NCI-H2081 treated with DMSO at 0.1 percent for 48 hours (cell line): Measurements from ENCODE around the gene EIF3A.
"Not testable (repeated sequence)": the region's sequence is repeated elsewhere in the genome, so short reads cannot be mapped to it uniquely, and the experiment has no call there.

Source experiments
- DNase-seq: peaks from one replicate; lab custom pipeline; 2025; lab: John Stamatoyannopoulos, UW

The EIF3A gene

GRCh38 chr10:119049777-119050176, 30.8 kb downstream of the EIF3A start:
- DNase-seq: no peak

GRCh38 chr10:119049361-119049760, 31.3 kb downstream of the EIF3A start:
- DNase-seq: no peak

DNA sequence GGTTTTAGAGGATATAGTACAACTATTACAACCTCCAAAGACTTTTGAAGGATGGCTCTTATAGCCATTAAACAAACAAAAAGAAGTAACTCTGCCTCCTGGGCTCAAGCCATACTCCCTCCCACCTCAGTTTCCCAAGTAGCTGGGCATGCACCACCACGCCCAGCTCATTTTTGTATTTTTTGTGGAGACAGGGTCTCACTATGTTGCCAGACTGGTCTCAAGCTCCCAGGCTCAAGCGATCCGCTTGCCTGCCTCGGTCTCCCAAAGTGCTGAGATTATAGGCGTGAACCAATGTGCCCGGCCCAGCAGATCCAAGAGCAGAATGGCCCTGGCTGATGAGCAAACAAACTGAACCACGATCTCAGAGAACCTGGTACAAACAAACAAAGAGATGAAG, 35.1 kb downstream of the EIF3A start:
- no peak for DNase-seq

DNA sequence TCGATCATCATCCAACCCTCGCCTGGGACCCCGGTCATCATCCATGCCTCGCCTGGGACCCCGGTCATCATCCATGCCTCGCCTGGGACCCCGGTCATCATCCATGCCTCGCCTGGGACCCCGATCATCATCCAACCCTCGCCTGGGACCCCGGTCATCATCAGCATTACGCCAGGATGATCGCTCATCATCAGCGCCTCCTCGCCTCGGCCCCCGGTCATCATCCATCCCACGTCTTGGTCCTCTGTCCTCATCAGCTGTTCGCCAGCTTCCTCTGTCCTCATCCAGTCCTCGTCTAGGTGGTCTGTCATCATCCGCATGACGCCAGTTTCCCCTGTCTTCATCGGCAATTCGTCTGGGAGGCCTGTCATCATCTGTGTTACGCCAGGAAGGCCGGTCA, 38.4 kb downstream of the EIF3A start:
- DNase-seq: no peak

- DNase-seq: no peak
Measured at GRCh38 chr10:119041326-119041725, 39.3 kb downstream of the EIF3A start.

DNA sequence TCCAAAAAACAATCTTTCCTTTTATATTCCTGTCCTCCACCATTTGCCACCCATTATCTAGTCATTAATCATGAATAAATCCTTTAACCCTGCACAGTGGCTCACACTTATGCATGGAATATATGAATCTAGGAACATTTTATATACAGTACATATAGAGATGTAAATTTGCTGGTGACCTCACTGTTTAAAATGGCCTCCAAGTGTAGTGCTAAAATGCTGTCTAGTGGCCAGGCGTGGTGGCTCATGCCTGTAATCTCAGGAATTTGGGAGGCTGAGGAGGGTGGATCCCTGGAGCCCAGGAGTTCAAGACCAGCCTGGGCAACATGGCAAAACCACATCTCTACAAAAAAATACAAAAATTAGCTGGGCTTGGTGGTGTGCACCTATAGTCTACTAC, 41.5 kb downstream of the EIF3A start:
- DNase-seq: no peak

DNA sequence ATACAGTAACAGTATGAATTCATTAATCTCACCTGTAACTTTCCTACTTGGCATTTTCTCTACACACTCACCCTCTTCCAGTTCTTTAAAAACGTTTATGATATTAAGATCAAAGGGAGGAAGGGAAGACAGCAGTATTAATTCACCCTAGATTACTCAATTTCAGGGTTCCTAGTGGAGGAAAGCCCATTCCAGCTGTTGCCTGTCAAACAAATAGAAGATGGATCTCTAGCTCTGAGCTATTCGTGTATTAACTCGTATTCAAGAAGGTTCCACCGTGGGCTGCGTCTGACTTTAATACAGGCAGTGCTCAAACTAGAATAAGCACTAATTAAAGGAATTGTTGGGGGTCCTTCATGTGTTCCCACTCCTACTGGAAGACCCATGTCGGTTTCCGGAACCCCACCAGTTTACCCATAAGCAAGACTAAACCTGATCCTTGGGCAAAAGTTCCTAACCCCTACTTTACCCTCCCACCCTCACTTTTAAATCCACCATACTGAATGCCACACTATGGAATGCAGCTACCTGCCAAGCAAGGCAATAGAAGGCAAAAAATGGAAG, 49.0 kb downstream of the EIF3A start:
- no peak for DNase-seq

DNA sequence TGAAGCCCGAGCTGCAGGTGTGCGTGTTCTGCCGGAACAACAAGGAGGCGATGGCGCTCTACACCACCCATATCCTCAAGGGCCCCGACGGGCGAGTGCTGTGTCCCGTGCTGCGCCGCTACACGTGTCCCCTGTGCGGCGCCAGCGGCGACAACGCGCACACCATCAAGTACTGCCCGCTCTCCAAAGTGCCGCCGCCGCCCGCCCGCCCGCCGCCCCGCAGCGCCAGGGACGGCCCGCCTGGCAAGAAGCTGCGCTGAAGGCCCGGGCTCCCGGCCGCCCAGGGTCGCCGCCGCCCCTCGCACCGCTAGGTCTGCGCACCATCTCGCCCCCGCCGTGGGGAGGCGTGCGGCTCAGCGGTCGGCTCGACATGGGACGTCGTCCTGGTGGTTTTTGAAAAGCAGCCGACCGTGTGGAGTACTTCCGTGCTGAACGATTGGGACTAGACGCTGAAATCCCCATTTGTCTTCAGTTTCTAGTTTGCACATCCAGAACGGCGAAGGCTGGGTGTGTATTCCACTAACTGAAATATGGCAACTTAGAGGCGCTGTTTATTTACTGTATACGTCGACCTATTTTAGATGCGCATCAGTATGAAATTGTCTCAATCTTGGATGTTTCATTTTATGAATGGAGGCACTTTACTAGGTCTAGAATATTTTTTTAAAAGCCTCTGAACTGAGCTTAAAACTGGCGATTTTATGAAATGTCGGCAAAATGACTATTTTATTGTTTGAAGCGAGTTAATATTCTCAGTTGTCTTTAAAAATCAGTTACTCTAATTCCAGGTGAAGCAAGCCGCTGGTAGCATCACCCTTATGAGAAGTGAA, 50.0 kb downstream of the EIF3A start:
- DNase-seq: no peak

DNA sequence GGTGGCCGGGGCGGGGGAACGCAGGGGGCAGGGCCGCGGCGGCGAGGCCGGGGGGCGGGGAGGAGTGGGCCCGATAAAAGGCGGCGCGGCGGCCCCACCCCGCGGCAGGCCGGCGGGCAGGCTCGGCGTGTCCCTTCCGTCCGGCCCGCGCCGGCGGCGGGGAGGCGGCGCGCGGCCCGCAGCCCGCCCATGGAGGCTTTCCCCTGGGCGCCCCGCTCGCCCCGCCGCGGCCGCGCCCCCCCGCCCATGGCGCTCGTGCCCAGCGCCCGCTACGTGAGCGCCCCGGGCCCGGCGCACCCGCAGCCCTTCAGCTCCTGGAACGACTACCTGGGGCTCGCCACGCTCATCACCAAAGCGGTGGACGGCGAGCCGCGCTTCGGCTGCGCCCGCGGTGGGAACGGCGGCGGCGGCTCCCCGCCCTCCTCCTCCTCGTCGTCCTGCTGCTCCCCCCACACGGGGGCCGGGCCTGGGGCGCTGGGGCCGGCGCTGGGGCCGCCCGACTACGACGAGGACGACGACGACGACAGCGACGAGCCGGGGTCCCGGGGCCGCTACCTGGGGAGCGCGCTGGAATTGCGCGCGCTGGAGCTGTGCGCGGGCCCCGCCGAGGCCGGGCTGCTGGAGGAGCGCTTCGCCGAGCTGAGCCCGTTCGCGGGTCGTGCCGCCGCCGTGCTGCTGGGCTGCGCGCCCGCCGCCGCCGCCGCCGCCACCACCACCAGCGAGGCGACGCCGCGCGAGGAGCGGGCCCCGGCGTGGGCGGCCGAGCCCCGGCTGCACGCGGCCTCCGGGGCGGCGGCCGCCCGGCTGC, 50.8 kb downstream of the EIF3A start, which contains the start of gene NANOS1:
Gene NANOS1 (plus strand): TSS at position 102 of the 808 bp plus-strand sequence. CDS start 88 bp downstream, at position 190.
- no peak for DNase-seq

DNA sequence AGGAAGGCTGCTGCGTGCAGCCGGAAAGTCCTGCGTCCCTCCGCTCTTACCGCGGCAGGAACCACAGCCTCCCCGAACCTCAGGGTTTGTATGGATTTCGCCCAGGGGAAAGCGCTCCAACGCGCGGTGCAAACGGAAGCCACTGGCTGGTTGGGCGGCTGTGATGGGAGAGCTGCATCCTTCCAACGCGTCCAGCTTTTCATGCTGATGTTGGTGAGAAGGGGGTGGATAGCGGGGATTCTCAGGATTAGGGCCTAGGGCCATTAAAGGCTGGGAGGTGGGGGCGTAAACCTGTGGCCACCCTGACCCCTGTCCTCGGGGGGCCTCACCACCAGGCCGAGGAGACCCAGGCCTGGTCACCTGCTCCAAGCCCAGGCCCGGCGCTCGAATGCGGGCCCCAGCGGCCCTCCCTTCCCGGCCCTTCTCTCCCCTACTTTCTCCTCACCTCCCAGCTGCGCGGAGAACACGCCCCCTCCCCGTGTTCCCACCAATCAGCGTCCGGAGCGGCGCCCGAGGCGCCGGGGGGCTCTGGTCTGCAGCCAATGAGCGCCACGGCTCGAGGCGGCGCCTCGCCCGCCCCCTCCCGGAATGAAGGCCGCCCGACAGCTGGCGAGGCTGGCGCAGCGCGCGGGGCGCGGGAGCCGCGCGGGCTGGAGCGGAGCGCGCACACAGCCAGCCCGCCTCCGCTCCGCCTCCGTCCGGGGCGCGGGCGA, 51.6 kb downstream of the EIF3A start:
- DNase-seq: peak; percentile 47

GRCh38 chr10:119028445-119028899, 52.1 kb downstream of the EIF3A start:
- DNase-seq: not testable (repeated sequence)

- no peak for DNase-seq
Measured at GRCh38 chr10:119026301-119027110, 54.1 kb downstream of the EIF3A start.

DNA sequence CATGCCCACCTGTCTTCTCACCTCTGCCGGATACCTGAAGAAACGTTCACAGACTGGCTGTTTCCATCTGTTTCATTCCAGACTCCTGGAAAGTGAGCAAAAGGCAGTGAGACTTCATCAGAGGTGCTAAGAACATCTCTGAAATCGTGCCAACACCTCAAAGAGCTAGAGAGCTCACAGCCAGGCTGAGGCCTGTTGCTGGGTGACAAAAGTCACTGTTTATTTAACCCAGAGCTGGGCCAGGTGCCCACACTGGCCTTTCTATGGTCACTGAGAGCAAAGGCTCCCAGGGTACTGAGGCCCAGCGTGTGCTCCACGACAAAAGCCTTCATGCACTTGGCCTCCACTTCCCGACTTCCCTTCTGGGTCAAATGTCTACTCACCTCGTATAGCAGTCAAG, 54.8 kb downstream of the EIF3A start:
- no peak for DNase-seq

- no peak for DNase-seq
Measured at GRCh38 chr10:119025336-119025735, 55.3 kb downstream of the EIF3A start.

GRCh38 chr10:119024882-119025281, 55.7 kb downstream of the EIF3A start:
- no peak for DNase-seq

DNA sequence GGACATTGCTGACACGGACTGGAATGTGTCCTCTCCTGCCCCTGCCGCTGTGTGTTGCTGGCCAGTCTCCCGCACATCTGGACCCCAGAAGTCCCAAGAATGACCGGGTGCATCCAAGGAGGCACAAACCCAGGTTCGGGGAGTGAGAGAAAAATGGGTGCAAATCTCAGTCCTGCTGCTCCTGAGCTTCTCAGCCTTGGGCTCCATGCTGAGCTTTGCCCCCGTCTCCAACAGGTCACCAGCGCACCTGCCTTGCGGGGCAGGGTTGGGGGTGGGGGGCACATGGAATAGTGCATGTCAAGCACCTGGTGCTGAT, 57.1 kb downstream of the EIF3A start:
- DNase-seq: no peak

DNA sequence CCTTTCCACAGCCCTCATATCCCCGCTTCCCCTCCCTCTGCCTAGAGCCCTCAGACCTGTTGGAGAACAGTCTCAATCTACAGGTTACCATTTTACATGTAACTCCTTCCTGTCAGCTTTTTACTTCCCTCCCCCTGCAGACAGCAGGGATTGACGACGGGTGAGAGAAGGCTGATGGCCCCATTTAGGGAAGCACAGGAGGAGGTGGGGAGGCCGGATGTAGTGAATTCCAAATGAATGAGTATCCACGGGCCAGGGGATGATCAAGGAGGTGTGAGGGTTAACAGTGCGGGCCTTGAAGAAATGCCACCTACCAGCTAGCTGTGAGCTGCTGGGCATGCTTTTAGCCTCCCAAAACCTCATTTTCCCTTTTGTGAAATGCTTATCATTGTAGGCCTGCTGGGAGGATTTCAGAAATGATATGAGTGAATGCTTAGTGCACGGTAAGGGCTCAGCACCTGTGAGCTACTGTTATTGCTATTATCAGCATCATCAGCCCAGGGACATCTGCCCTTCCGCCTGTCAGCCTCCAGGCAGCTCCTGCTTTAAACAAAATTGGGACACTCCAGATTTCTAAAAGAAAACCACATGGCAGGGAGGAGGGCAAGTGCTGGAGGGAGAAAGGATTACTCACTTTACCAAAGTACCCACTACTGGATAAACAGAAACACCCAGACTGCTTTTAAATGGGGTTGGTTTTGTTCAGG, 57.6 kb downstream of the EIF3A start:
- no peak for DNase-seq

- no peak for DNase-seq
Measured at GRCh38 chr10:119020627-119020946, 60.0 kb downstream of the EIF3A start.

- no peak for DNase-seq
Measured at GRCh38 chr10:119007211-119007574, 73.4 kb downstream of the EIF3A start.

- no peak for DNase-seq
Measured at GRCh38 chr10:119006451-119007210, 74.0 kb downstream of the EIF3A start.
